Neural cell (in vitro differentiated cells): Measurements from ENCODE around the gene ITIH2. TPM values are rescaled to one million over a fixed set of nuclear protein-coding genes. Genes with fewer than 3 reads are reported as not detected.
"Not testable (repeated sequence)": the region's sequence is repeated elsewhere in the genome, so short reads cannot be mapped to it uniquely, and the experiment has no call there.

ENCODE experiments used
- H2AFZ ChIP-seq: fragments of 200-600, 300-800 bp; sonication (generic), shearing (Covaris generic); 2 replicates; pipeline ENCODE4 v1.6.0; 2014; ENCODE audit warnings: low read depth, mild to moderate bottlenecking, antibody characterized with exemption, low read length, moderate library complexity
- H3F3A ChIP-seq: fragments of 200-600 bp; shearing (Covaris generic); 2 replicates; pipeline ENCODE4 v1.6.1; 2016; ENCODE audit warnings: mild to moderate bottlenecking, moderate library complexity, mixed read lengths, antibody characterized with exemption, low read length; ENCODE audit not compliant: insufficient read depth, poor library complexity, severe bottlenecking
- H3K27ac ChIP-seq: fragments of 200-600, 300-800 bp; sonication (generic), shearing (Covaris generic); 2 replicates; pipeline ENCODE4 v1.5.1; 2014; ENCODE audit warnings: mild to moderate bottlenecking, low read length, moderate library complexity
- H3K27me3 ChIP-seq: fragments of 300-800, 200-600 bp; sonication (generic), shearing (Covaris generic); 2 replicates; pipeline ENCODE4 v1.6.0; 2014; ENCODE audit warnings: mild to moderate bottlenecking, low read depth, low read length, moderate library complexity; ENCODE audit not compliant: insufficient read depth
- H3K36me3 ChIP-seq: fragments of 300-800, 200-600 bp; sonication (generic), shearing (Covaris generic); 2 replicates; pipeline ENCODE4 v1.5.1; 2014; ENCODE audit warnings: mild to moderate bottlenecking, antibody characterized with exemption, low read length, moderate library complexity; ENCODE audit not compliant: insufficient read depth
- H3K4me2 ChIP-seq: fragments of 300-800, 200-600 bp; sonication (generic), shearing (Covaris generic); 2 replicates; pipeline ENCODE4 v1.6.0; 2014; ENCODE audit warnings: mild to moderate bottlenecking, low read length
- H3K4me3 ChIP-seq: fragments of 300-800, 200-600 bp; sonication (generic), shearing (Covaris generic); 2 replicates; pipeline ENCODE4 v1.5.1; 2014; ENCODE audit warnings: mild to moderate bottlenecking, low read length, moderate library complexity
- H3K79me2 ChIP-seq: fragments of 200-600 bp; shearing (Covaris generic); replicated peaks from 2 replicates; pipeline ENCODE4 v1.6.0; 2014; ENCODE audit warnings: mild to moderate bottlenecking, low read length, moderate library complexity; ENCODE audit not compliant: insufficient read depth
- H3K9ac ChIP-seq: fragments of 300-800, 200-600 bp; sonication (generic), shearing (Covaris generic); 2 replicates; pipeline ENCODE4 v1.6.1; 2016; ENCODE audit warnings: mild to moderate bottlenecking, low read length, mixed read lengths
- H3K9me2 ChIP-seq: fragments of 200-600 bp; shearing (Covaris generic); 2 replicates; pipeline ENCODE4 v1.6.1; 2016; ENCODE audit warnings: mild to moderate bottlenecking, low read length, mixed read lengths; ENCODE audit not compliant: insufficient read depth
- H3K9me3 ChIP-seq: fragments of 200-600, 300-800 bp; sonication (generic), shearing (Covaris generic); 2 replicates; pipeline ENCODE4 v1.6.1; 2016; ENCODE audit warnings: mild to moderate bottlenecking, mixed run types, low read length, moderate library complexity, mixed read lengths
- H4K20me1 ChIP-seq: fragments of 200-600 bp; shearing (Covaris generic); 2 replicates; pipeline ENCODE4 v1.6.1; 2016; ENCODE audit warnings: mild to moderate bottlenecking, mixed run types; ENCODE audit not compliant: insufficient read depth
- CTCF ChIP-seq: fragments of 450-650 bp; IDR thresholded peaks from 2 replicates; pipeline ENCODE4 v1.5.1; 2014; ENCODE audit warnings: antibody characterized with exemption, mild to moderate bottlenecking, moderate library complexity; ENCODE audit not compliant: poor library complexity, severe bottlenecking
- EP300 ChIP-seq: fragments of 450-650 bp; conservative IDR thresholded peaks from 2 replicates; pipeline ENCODE4 v1.6.1; 2014; ENCODE audit warnings: antibody characterized with exemption, mild to moderate bottlenecking, moderate library complexity; ENCODE audit not compliant: poor library complexity, severe bottlenecking
- EZH2 ChIP-seq: fragments of 200-600, 300-800 bp; shearing (Covaris generic), sonication (generic); IDR thresholded peaks from 2 replicates; pipeline ENCODE4 v1.6.1; 2014; ENCODE audit warnings: antibody characterized with exemption, low read length, borderline replicate concordance, mild to moderate bottlenecking; ENCODE audit not compliant: insufficient read depth, poor library complexity, severe bottlenecking
- POLR2AphosphoS5 ChIP-seq: IDR thresholded peaks from 2 replicates; pipeline ENCODE4 v1.6.1; 2012
- REST ChIP-seq: IDR thresholded peaks from 2 replicates; pipeline ENCODE4 v1.6.1; 2012; ENCODE audit warnings: borderline replicate concordance
- polyA plus RNA-seq: library from polyadenylated mRNA; depleted of rRNA; stranded (reverse); fragments of >200 nt; gene quantifications from 2 replicates; pipeline ENCODE4 v1.2.3, GENCODE V29; 2014

The ITIH2 gene
- polyA plus RNA-seq, 1 donor from 2014 or later: not detected

GRCh38 chr10:7689591-7689990 is 13.5 kb upstream of the ITIH2 start:
- Histone ChIP-seq H3K9me2 (no peaks in the 10 kb centered on the region), H3F3A (no peaks in the 10 kb centered on the region), H4K20me1 (no peaks in the 10 kb centered on the region), H3K9ac (no peak overlapping the region), H2AFZ (no peak overlapping the region), H3K79me2 (no peaks in the 10 kb centered on the region), H3K9me3 (peaks cover 10% of the 10 kb centered on the region), H3K4me3 (no peak overlapping the region), H3K27ac (no peak overlapping the region), H3K4me2 (no peak overlapping the region), H3K36me3 (no peaks in the 10 kb centered on the region), H3K27me3 (no peaks in the 10 kb centered on the region)
- TF ChIP-seq POLR2AphosphoS5 (no peak), EP300 (no peak), REST (no peak), EZH2 (no peak), CTCF (no peak)

GRCh38 chr10:7690885-7691597 is 12.1 kb upstream of the ITIH2 start:
- H3K9me3 ChIP-seq, H3F3A ChIP-seq, H4K20me1 ChIP-seq, H3K4me2 ChIP-seq, H2AFZ ChIP-seq, H3K4me3 ChIP-seq, H3K27me3 ChIP-seq, H3K9ac ChIP-seq, H3K9me2 ChIP-seq, H3K36me3 ChIP-seq, H3K27ac ChIP-seq, H3K79me2 ChIP-seq: not testable (repeated sequence)

- not testable (repeated sequence) for H3K4me2 ChIP-seq, H2AFZ ChIP-seq, H3F3A ChIP-seq, H3K36me3 ChIP-seq, H3K4me3 ChIP-seq, H3K9me3 ChIP-seq, H3K27me3 ChIP-seq, H3K9ac ChIP-seq, H3K79me2 ChIP-seq, H4K20me1 ChIP-seq, H3K27ac ChIP-seq, H3K9me2 ChIP-seq
These were observed 10.7 kb upstream of the ITIH2 start for GRCh38 chr10:7692368-7692767.

- not testable (repeated sequence) for H3K4me3 ChIP-seq, H3K9me3 ChIP-seq, H3K4me2 ChIP-seq
These were observed 9.9 kb upstream of the ITIH2 start for GRCh38 chr10:7693194-7693593.

More at GRCh38 chr10:7693194-7693593, 9.9 kb upstream of the ITIH2 start:
- H2AFZ ChIP-seq, H3K27me3 ChIP-seq, H3K9me2 ChIP-seq, H3K9ac ChIP-seq, H3K79me2 ChIP-seq, H4K20me1 ChIP-seq, H3F3A ChIP-seq, H3K27ac ChIP-seq, H3K36me3 ChIP-seq: not testable (repeated sequence)
